Smooth muscle cell of the brain vasculature (primary cell): ENCODE measurements around the gene KNDC1.

Source experiments
- DNase-seq: peaks from one replicate; pipeline ENCODE4 v3.0.0-alpha.2; 2012; ENCODE audit warnings: low read depth, low spot score

The KNDC1 gene

DNA sequence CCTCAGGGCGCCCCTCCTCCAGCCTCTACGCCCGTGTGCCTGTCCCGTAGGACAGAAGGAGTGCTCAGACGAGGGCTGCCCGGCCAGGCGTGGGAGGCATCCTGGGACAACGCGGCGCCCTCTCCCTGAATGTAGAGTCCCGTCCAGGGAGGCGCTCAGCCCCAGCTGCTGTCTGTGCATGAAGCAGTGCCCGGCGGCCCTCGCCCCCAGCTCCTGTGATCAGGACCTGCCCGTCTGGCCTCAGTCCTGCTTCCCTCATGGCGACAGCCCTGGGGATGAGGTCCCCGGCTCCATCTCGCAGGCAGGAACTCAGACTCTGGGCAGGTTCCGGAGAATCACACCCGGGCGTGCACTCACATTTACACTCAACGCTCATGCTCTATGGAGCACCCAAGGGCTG is 45.1 kb downstream of the KNDC1 start:
- no peak for DNase-seq

DNA sequence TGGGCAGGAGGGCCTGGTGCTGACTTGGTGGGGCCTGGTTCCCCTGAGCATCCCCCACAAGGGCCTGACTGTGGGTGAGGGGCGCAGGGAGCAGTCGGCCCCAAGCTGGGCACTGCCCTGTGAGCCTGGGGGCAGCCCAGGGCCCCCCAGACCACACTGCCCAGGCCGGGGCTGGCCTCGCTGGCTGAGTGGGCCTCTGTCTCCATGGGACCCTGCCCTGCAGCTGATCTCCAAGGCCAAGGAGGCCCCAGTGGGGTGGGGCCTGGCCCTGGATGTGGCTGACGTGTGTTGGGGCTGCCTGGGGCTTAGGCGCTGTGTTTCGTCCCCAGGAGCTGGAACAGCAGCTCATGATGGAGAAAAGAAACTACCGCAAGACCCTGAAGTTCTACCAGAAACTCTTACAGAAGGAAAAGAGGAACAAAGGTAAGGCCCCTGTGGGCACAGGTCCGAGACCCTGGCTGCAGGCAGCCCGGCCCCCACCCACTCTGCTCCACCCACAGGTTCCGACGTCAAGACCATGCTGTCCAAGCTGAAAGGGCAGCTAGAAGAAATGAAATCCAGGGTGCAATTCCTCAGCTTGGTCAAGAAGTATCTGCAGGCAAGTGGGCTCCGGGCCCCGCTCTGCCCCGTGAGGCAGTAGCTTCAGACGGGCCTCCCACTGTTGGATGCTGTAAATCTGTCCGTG is 46.5 kb downstream of the KNDC1 start:
- DNase-seq = no peak

- no peak for DNase-seq
Observed at GRCh38 chr10:133207041-133207600, 47.1 kb downstream of the KNDC1 start.

GRCh38 chr10:133207627-133208026 is 47.6 kb downstream of the KNDC1 start:
- no peak for DNase-seq

GRCh38 chr10:133208466-133208865 is 48.4 kb downstream of the KNDC1 start:
- no peak for DNase-seq

DNA sequence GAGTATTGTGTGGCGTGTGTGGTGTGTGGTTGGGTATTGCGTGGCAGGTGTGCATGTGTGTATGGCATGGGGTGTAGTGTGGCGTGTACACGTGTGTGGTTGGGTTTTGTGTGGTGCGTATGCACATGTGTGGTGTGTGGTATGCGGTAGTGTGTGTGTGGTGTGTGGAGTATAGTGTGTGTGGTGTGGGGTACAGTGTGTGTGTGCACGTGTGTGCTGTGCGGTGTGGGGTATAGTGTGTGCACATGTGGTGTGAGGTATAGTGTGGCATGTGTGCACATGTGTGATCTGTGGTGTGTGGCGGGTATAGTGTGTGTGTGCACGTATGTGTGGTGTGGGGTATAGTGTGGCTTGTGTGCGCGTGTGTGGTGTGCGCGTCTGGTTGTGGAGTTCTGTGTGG is 49.1 kb downstream of the KNDC1 start:
- no peak for DNase-seq

DNA sequence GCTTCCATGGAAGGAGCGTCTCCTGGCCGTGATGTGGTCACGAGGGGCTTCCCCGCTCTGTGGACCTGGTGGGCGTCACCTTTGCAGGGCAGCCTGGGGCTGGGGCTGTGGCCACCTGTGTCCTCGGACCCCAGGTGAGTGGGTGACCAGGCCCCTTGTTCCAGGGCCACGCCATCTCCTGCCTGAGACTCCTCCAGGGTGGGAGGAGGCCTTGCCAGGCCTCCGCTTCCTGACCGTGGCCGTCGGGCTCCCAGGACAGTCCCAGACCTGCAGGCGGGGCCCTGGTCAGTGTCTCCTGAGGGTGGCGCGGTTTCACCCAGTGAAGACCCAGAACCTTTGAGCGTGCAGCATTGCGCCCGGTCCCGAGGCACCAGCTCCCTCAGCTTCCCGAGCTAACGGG is 49.6 kb downstream of the KNDC1 start:
- no peak for DNase-seq

DNA sequence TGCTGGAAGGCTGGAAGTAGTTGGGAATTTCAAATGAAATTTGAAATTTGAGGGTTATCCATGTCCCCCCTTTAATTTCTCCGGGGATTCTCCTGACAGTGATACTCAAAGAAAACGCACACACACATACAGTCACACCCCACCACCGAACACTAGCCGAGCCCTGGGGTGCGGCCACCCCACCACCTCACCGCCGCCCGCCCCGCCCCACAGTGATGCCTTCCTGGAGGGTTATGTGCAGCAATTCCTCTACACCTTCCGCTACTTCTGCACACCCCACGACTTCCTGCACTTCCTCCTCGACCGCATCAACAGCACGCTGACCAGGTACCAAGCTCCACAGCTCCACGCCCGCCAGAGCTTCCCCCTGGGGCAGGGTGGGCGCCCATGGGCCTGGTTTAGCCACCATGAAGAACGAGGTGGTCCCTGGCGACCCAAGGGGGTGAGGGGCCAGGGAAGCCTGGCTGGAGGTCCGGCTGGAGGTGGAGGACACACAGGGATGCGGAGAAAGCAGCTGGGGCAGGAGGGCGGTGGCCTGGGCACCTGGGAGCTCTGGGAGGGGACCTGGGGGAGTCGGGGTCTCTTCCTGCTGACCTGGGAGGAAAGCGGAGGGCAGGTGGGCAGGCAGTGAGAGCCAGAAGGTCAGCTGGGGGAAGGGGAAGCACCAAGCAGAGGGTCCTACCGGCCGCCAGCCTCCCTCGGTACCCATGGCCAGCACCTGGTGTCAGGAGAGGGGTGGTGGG is 50.5 kb downstream of the KNDC1 start:
- DNase-seq = no peak

DNA sequence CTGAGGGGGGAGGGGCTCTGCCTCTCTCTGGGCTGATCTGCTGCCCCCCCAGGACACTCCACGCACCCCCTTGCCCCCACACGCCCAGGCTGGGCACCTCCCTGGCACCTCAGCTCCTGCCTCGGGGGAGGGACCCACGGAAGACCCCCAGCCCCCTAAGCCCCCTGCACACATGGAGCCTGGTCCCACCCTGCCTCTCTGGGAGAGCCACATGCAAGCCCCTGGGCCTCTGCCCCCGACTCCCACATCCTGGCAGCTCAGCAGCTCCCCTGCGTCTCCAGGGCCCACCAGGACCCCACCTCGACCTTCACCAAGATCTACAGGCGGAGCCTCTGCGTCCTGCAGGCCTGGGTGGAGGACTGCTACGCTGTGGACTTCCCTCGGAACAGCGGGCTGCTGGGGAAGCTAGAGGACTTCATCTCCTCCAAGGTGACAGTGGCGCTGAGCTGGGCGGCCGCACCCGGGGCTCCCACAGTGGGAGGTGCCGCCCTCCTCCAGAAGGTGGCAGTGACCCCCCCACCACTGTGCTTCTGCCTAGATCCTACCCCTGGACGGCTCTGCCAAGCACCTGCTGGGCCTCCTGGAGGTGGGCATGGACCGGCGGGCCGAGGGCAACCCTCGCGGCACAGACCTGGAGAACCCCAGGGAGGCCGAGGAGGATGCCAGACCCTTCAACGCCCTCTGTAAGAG is 51.3 kb downstream of the KNDC1 start:
- DNase-seq = no peak

DNA sequence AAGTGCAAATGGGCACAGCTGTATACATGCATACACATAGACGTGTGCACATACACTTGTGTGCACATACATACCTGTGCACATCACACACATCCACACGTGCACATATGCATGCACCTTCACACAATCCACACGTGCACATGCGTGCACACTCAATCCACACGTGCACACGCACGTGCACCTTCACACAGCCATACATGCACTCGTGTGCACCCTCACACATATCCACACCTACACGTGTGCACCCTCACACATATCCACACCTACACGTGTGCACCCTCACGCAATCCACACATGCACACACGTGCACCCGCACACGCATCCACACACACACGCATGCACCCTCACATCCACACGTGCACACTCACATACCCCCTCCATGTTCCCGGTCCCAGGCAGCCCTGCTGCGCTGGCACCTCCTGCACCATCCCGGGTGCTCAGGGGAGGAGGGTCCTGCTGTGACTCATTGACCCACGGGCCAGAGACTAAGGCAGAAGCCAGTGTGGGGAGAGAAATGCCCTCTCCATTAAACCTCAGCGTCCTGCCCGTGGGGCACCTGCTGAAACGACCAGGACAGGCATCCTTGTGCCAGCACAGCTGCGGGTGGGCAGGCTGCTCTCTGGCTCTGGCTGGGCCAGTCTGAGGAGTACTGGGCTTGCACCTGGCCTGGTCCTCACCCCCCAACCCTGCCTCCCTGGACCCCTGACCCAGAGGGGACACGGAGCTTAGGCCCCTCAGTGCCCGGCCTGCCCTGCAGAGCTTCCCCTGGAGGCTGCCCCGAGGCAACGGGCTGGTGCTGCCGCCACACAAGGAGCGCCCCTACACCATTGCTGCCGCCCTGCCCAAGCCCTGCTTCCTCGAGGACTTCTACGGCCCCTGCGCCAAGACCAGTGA is 52.2 kb downstream of the KNDC1 start:
- DNase-seq = no peak

GRCh38 chr10:133212853-133213494 is 53.0 kb downstream of the KNDC1 start:
- DNase-seq = no peak

- no peak for DNase-seq
Observed at GRCh38 chr10:133213641-133214467, 53.8 kb downstream of the KNDC1 start.

DNA sequence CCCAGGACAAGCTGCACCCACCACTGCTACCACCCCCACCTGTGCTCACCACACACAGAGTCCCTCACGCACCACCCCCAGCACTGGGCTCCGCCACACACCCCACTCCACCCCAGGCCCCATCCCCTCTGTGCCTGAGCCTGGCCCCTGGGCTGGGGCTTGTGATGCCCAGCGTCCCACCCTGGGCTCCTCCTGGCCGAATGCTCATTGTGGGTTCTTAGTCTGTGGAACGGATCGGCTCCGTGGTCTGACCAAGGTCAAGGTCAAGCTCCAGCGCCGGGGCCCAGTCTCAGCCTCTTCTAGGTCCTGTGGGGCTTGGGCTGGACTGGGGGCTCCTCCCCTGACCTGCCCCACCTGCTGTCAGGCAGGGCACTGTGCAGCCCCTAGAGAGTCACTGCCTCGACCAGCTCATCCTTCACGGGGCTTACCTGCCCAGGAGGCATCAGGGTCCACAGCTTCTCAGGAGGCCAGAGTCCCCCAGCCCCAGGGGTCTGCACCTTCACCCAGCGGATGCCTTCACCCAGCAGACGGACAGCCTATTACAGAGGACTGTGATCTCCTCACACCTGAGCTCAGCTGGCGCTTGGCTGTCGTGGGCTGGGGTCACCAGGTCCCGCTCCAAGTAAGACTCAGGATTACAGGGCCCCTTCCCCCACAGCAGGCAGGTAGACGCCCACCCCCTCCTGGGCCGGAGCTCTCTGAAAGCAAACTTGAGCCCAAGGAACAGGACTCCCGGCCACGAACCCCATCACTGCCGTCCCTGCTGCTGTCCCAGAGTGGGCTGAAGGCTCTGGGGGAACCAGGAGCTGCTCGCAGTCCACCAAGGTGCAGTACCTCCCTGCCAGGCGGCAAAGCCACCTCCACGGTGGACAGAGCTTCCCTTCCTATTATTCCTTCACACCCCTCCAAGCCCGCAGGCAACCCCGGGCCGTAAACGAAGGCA is 54.7 kb downstream of the KNDC1 start:
- no peak for DNase-seq

DNA sequence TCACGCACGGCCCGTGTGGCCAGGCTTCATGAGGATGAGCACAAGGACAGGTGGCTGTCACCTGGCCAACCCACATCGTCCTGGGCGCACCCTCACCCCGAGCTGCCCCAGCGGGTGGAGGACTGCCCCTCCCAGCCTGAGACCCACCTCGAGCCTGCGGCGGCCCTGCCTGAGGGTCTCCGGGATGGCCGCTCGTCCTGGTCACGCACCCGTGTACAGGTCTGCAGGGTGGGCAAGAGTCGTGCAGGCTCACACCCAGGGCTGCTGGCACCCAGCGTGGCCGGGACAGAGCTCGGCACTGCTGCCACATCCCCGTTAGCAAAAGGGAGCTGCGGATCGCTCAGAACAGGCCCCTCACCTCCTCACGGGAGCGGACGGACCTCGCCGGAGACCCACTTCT is 55.6 kb downstream of the KNDC1 start:
- DNase-seq = no peak

DNA sequence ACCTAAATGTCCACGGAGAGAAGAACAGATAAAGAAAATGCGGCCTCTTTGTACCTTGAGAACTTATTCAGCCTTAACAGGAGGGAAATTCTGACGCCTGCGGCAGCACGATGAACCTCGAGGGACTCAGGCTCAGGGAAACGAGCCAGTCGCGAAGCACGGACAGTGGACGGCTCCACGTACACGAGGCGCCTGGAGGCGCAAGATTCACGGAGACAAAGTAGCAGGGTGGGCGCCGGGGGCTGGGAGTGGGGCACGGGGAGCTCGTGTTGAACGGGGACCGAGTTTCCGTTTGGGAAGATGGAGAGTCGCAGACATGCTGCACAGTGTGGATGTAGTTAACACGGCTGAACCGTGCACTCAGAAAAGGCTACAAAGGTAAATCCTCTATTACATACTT is 56.8 kb downstream of the KNDC1 start:
- DNase-seq = no peak

DNA sequence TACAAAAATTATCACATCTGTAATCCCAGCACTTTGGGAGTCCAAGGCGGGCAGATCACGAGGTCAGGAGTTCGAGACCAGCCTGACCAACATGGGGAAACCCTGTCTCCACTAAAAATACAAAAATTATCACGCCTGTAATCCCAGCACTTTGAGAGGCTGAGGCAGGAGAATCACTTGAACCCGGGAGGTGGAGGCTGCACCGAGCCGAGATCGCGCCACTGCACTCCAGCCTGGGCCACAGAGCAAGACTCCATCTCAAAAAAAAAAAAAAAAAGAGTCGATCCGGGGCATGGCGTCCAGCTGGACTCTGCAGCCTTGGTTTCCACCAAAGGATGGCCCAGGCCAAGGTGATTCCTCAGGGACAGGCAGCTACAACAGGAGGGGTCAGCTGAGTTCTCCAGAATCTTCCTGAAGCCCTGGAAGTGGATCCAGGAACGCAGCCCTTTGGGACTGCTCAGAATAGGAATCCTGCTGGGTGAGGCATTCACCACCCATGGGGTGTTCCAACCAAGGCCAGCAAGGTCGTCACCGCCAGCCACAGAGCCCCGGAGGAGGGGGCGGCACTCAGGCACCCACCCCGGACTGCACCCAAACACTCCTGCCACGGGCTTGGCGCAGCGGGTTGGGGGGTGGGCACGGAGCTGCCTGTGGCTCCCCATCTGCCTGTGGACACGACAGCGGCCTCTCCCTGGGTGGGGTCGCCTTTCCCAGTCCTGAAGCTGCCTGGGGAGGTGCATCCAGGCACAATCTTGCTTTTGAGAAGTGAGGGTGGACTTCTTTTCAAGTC is 58.0 kb downstream of the KNDC1 start:
- no peak for DNase-seq

DNA sequence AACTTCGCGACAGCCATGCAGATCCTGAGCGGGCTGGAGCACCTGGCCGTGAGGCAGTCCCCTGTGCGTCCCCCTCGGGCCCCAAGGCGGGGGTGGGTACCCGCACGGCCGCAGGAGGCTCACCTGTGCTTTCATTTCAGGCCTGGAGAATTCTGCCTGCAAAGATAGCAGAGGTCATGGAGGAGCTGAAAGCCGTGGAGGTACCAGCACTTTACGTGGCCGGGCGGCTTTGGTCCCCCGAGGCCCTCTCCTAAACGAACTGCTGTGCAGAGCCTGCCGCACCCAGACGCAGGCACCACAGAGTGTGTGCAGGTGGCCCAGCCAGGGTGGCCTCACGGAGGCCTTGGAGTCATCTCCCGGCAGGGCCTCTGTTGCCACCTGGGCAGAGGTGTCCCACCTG is 58.9 kb downstream of the KNDC1 start:
- DNase-seq = no peak

GRCh38 chr10:133219782-133220181 is 59.8 kb downstream of the KNDC1 start:
- no peak for DNase-seq
